B cell (primary cell): Measurements from ENCODE around the gene PTH. TPM values are rescaled to one million over a fixed set of nuclear protein-coding genes. Genes with fewer than 3 reads are reported as not detected.

Experiments used
- ATAC-seq: fragments of 200-7000 bp; cut with Tn5 transposase; one replicate; pipeline ENCODE4 v1.10.0; 2021; ENCODE audit warnings: low read depth, mild to moderate bottlenecking, moderate number of reproducible peaks, moderate library complexity
- CTCF ChIA-PET: fragments of 350-600 bp; sonication (Branson Sonifier 250); formaldehyde crosslinking; loops from one replicate; lab custom pipeline; 2021; ENCODE audit warnings: antibody characterized with exemption, inconsistent platforms; lab: Charles Lee
- POLR2A ChIA-PET: fragments of 350-600 bp; sonication (Branson Sonifier 250); formaldehyde crosslinking; loops from one replicate; lab custom pipeline; 2021; ENCODE audit warnings: antibody characterized with exemption; lab: Charles Lee
- DNase-seq: peaks from one replicate; pipeline ENCODE4 v3.0.0; 2013
- H2AFZ ChIP-seq: 2 replicates; pipeline ENCODE4 v1.6.1; 2012; ENCODE audit warnings: mild to moderate bottlenecking, low read depth, low read length; ENCODE audit not compliant: insufficient read depth, poor library complexity, severe bottlenecking
- H3K27ac ChIP-seq, 2 donors: 1 replicate in 1 of 2; 2 replicates in 1 of 2; pipeline ENCODE4 v1.5.1; 2012 to 2013; ENCODE audit warnings: low read length in 2 of 2, mild to moderate bottlenecking in 2 of 2, moderate library complexity in 1 of 2
- H3K27me3 ChIP-seq, 4 experiments: fragments of 200-600 bp in 1 of 4; sonication (generic) in 1 of 4; replicated peaks in 1 of 4; 1 replicate in 2 of 4; 2 replicates in 2 of 4; pipeline versions ENCODE4 v1.6.1 to v1.7.0; 2013 to 2016; ENCODE audit warnings: low read length in 3 of 4, mild to moderate bottlenecking in 2 of 4, mixed read lengths in 1 of 4, moderate library complexity in 1 of 4; ENCODE audit not compliant: insufficient read depth in 4 of 4, control insufficient read depth in 3 of 4; ENCODE audit errors: control extremely low read depth in 1 of 4
- H3K36me3 ChIP-seq, 2 experiments: replicated peaks in 1 of 2; 1 replicate in 1 of 2; 2 replicates in 1 of 2; pipeline versions ENCODE4 v1.6.1 to v1.7.1; 2013; ENCODE audit warnings: low read length in 1 of 2; ENCODE audit not compliant: insufficient read depth in 2 of 2, control insufficient read depth in 1 of 2; ENCODE audit errors: control extremely low read depth in 1 of 2, extremely low read depth in 1 of 2
- H3K4me1 ChIP-seq, 2 donors: fragments of 200-600 bp in 1 of 2; sonication (generic) in 1 of 2; 1 replicate in 1 of 2; 2 replicates in 1 of 2; pipeline versions ENCODE4 v1.5.1 to v1.6.1; 2013 to 2017; ENCODE audit warnings: low read length in 2 of 2; ENCODE audit not compliant: control insufficient read depth in 2 of 2, insufficient read depth in 2 of 2
- H3K4me2 ChIP-seq: replicated peaks from 2 replicates; pipeline ENCODE3; 2012; ENCODE audit warnings: mild to moderate bottlenecking, low read depth, low read length; ENCODE audit not compliant: poor library complexity, severe bottlenecking
- H3K4me3 ChIP-seq, 5 experiments: fragments of 200-600 bp in 1 of 5; sonication (generic) in 1 of 5; 1 replicate in 3 of 5; 2 replicates in 2 of 5; pipeline versions ENCODE4 v1.5.1 to v1.7.0; 2011 to 2016; ENCODE audit warnings: low read length in 4 of 5, mild to moderate bottlenecking in 4 of 5, low read depth in 2 of 5, control low read depth in 1 of 5, moderate library complexity in 1 of 5; ENCODE audit not compliant: insufficient read depth in 1 of 5; ENCODE audit errors: control extremely low read depth in 1 of 5, extremely low read depth in 1 of 5
- H3K79me2 ChIP-seq: fragments of 200-600 bp; sonication (generic); one replicate; pipeline ENCODE4 v1.6.0; 2016; ENCODE audit warnings: low read length; ENCODE audit not compliant: control insufficient read depth, insufficient read depth
- H3K9ac ChIP-seq: fragments of 200-600 bp; sonication (generic); 2 replicates; pipeline ENCODE4 v1.6.1; 2017; ENCODE audit warnings: mild to moderate bottlenecking, low read length, moderate library complexity
- H3K9me3 ChIP-seq, 3 donors: one replicate each; pipeline versions ENCODE4 v1.6.1 to v1.7.1; 2013; ENCODE audit warnings: low read length in 2 of 3; ENCODE audit not compliant: control insufficient read depth in 2 of 3, insufficient read depth in 1 of 3; ENCODE audit errors: control extremely low read depth in 1 of 3
- H4K20me1 ChIP-seq: 2 replicates; pipeline ENCODE4 v1.6.0; 2012; ENCODE audit warnings: mild to moderate bottlenecking, low read length; ENCODE audit not compliant: insufficient read depth, control insufficient read depth, poor library complexity, severe bottlenecking
- H3K27ac Mint-ChIP-seq: one replicate; pipeline ENCODE4 v1.8.0; 2021; ENCODE audit warnings: mixed read lengths
- H3K27me3 Mint-ChIP-seq: one replicate; pipeline ENCODE4 v1.8.0; 2021; ENCODE audit warnings: mixed read lengths
- H3K4me1 Mint-ChIP-seq: one replicate; pipeline ENCODE4 v1.8.0; 2021; ENCODE audit warnings: mixed read lengths
- H3K4me3 Mint-ChIP-seq: one replicate; pipeline ENCODE4 v1.8.0; 2021; ENCODE audit warnings: mixed read lengths
- H3K9me3 Mint-ChIP-seq: one replicate; pipeline ENCODE4 v1.8.0; 2022; ENCODE audit warnings: mixed read lengths; ENCODE audit not compliant: insufficient read depth
- EZH2 ChIP-seq: IDR thresholded peaks from 2 replicates; pipeline ENCODE4 v1.6.1; 2012; ENCODE audit warnings: borderline replicate concordance, low read depth, mild to moderate bottlenecking, moderate library complexity, low read length; ENCODE audit not compliant: insufficient read depth, poor library complexity, severe bottlenecking
- WGBS: methylation state at CpG from one replicate; pipeline ENCODE4 v1.1.5; 2013; ENCODE audit warnings: missing lambda C conversion rate; ENCODE audit not compliant: insufficient coverage; 5-methylcytosine and 5-hydroxymethylcytosine counted together
- intact Hi-C: fragments of 100-400 bp; cut with micrococcal nuclease; formaldehyde crosslinking; loops from one replicate; pipeline ENCODE4 v1.10.0; 2022
- polyA plus RNA-seq: library from polyadenylated mRNA; depleted of rRNA; stranded (reverse); fragments of >200 nt; gene quantifications from 2 replicates; pipeline ENCODE4 v1.2.3, GENCODE V29; 2012
- total RNA-seq, 2 donors: library from RNA; stranded (reverse); fragments of 120-200 nt in 1 of 2; gene quantifications; 1 replicate in 1 of 2; 2 replicates in 1 of 2; pipeline versions ENCODE4 v1.2.3 to v1.2.4, GENCODE V29; 2013 to 2022
- TF ChIP-seq, protein P1 (sequence below): fragments of 200-600 bp; IDR thresholded peaks from one replicate; pipeline ENCODE4 v1.8.0; 2022; ENCODE audit warnings: antibody characterized with exemption, mild to moderate bottlenecking

Gene PTH
- total and polyA plus RNA-seq, 2 donors (not counting 1 experiment from before 2014, with no cell fraction given) = not detected

DNA sequence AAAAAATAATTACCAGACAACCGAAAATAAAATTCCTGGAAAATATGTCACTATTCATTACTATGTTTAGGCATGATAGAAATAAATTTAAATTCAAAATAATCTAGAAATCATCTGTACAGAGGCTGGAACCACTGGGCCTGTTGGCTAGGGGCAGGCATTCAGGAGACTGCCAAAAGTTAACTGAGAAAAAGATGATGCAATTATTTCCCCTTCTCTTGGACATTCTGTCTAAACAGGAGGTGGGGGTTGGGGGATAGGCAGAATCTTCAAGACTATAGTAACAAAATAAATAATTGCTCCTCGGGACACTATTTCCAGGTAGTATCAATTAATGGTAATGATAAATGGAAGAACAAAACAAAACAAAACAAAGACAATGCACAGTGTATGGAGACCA, 46.9 kb downstream of the PTH start:
- Histone ChIP-seq H3K4me1 (peaks cover 0 to 3% of the 10 kb centered on the region in 2 donors), H3K79me2 (peaks cover 78% of the 10 kb centered on the region), H3K4me2 (no peak overlapping the region), H3K27ac (no peak overlapping the region), H3K36me3 (no peaks in the 10 kb centered on the region), H4K20me1 (peaks cover 33% of the 10 kb centered on the region), H3K4me3 (no peak overlapping the region), H3K27me3 (no peaks in the 10 kb centered on the region), H3K9me3 (peaks cover 0 to 5% (median 4%) of the 10 kb centered on the region in 3 donors), H3K9ac (no peak overlapping the region), H2AFZ (no peak overlapping the region)
- H3K9me3 Mint-ChIP-seq = peaks cover 13% of the 10 kb centered on the region
- no peak overlapping the region for H3K4me3 Mint-ChIP-seq
- no CpG with 5 or more reads among the region's 2 CpGs for WGBS
- no peak overlapping the region for H3K27ac Mint-ChIP-seq
- no peak for ATAC-seq
- ChIA-PET CTCF (interaction anchor here (1.4 kb wide), 1 partner anchor 14 kb away, joined by 3 read pairs; the partner anchor contains the start of gene BTBD10), POLR2A (no interaction called here)
- DNase-seq = no peak
- H3K4me1 Mint-ChIP-seq = peaks cover 37% of the 10 kb centered on the region
- no peak for TF ChIP-seq EZH2
- TF ChIP-seq, protein P1, sequence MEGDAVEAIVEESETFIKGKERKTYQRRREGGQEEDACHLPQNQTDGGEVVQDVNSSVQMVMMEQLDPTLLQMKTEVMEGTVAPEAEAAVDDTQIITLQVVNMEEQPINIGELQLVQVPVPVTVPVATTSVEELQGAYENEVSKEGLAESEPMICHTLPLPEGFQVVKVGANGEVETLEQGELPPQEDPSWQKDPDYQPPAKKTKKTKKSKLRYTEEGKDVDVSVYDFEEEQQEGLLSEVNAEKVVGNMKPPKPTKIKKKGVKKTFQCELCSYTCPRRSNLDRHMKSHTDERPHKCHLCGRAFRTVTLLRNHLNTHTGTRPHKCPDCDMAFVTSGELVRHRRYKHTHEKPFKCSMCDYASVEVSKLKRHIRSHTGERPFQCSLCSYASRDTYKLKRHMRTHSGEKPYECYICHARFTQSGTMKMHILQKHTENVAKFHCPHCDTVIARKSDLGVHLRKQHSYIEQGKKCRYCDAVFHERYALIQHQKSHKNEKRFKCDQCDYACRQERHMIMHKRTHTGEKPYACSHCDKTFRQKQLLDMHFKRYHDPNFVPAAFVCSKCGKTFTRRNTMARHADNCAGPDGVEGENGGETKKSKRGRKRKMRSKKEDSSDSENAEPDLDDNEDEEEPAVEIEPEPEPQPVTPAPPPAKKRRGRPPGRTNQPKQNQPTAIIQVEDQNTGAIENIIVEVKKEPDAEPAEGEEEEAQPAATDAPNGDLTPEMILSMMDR = no peak
- intact Hi-C loops = no loop called here
- H3K27me3 Mint-ChIP-seq = no peaks in the 10 kb centered on the region

DNA sequence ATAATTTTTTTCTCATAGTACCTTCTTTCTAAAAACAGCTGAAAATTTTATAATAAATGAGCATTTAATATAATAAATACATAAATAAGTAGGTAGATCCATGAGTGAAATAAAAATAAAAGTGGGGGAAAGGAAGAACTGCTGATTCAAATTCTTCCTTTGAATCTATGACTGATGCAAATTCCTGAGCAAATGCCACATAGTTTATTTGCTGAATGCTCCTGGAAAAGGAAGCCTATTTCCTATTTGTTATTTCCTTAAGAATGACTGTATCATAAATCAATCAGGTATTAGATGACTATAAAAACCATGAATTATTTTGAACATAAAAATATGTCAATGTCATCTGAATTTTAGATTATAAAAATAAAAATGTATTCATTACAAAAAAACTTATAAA, 49.4 kb downstream of the PTH start:
- Histone ChIP-seq H3K4me3 (no peak overlapping the region), H3K4me2 (no peak overlapping the region), H3K9ac (no peak overlapping the region), H3K27me3 (no peaks in the 10 kb centered on the region), H3K36me3 (peaks cover 0 to 2% of the 10 kb centered on the region in 2 experiments), H3K27ac (no peak overlapping the region), H4K20me1 (peaks cover 44% of the 10 kb centered on the region), H3K79me2 (peaks cover 79% of the 10 kb centered on the region), H3K9me3 (peaks cover 0 to 4% (median 0%) of the 10 kb centered on the region in 3 donors), H3K4me1 (peaks cover 0 to 3% of the 10 kb centered on the region in 2 donors), H2AFZ (no peak overlapping the region)
- ATAC-seq = no peak
- H3K4me1 Mint-ChIP-seq = peaks cover 28% of the 10 kb centered on the region
- peaks cover 9% of the 10 kb centered on the region for H3K9me3 Mint-ChIP-seq
- DNase-seq = no peak
- CTCF ChIA-PET = no interaction called here
- intact Hi-C loops = no loop called here
- POLR2A ChIA-PET = no interaction called here
- H3K4me3 Mint-ChIP-seq = no peak overlapping the region
- H3K27ac Mint-ChIP-seq = no peak overlapping the region
- TF ChIP-seq EZH2 = no peak
- TF ChIP-seq, protein P1 = no peak
- H3K27me3 Mint-ChIP-seq = no peaks in the 10 kb centered on the region
